Anterior cingulate cortex (tissue), 58 donors: Measurements from ENCODE around the gene PTMA.
"Not testable (repeated sequence)": the region's sequence is repeated elsewhere in the genome, so short reads cannot be mapped to it uniquely, and the experiment has no call there.

Experiments
- DNase-seq, 58 donors: peaks; one replicate each; lab custom pipeline; 2025; lab: John Stamatoyannopoulos, UW

PTMA gene

DNA sequence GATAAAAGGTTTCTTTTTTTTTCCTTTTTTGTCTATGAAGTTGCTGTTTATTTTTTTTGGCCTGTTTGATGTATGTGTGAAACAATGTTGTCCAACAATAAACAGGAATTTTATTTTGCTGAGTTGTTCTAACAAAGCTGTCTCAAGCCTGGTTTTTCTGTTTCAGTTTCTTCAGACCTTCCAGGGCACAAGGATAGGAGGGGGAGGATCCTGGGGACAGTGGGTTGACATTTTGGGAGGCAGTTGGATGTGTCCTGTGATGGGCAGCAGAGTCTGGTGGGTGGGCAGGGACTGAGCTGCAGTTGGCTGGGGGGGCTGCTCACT lies 5.0 kb downstream of the PTMA start:
- not testable (repeated sequence) for DNase-seq

- DNase-seq = peak in 53 of 58 donors; percentile 21 to 84 (median 66)
These were observed 5.7 kb downstream of the PTMA start for GRCh38 chr2:231713730-231714638.

DNA sequence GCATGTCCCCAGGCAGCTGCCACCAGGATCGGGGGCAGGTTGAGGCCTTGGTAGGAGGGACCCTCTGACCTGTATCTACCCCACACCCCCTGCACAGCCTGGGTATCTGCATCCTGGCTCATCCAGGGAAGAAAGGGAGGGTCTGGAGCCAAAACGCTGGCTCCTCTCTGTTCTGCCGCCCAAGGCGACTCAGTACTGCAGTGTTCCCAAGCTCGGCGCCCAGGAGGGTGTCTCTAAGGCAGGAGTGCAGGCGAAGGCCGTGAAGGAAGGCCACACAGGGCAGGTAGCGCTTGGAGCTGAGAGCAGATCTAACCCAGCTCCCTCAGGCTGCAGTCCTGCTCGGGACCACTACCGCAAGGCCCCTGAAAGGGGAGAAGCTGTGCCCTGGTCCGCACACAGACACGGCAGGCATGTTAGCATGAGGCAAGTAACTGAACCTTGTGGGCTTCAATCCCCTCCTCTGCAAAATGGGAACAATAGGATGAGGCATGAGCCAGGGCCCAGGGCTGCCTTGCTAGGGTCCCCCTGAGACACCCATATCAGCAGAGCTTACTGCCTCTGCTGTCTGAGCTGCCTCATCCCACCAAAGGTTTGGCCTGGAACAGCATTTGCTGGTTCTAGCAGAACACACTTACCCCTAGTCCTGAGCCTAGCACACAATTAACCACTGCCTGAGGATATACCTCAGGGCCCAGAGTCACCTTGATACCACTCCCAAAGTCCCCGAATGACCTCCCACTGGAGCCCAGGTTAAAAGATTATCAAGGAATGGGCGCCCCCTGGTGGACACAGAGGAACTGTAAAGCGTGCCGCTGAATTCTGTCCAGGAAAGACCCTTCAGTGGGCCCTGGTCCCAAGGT lies 6.5 kb downstream of the PTMA start:
- peak in 40 of 58 donors; percentile 14 to 84 (median 43) for DNase-seq

DNA sequence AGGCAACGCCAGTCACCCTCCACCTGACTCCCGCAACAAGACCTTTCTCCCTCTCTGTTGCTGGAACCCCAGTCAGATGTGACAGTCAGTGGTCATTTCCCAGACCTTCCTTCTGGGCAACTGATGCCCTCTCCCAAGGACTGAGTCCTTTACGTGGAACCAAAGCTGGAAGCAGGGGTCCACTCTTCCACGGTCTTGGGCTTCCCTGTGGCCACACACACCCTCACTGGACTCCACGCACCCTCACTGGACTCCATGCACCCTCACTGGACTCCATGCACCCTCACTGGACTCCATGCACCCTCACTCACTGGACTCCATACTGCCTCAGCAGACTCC lies 7.1 kb downstream of the PTMA start:
- DNase-seq = no peak

DNA sequence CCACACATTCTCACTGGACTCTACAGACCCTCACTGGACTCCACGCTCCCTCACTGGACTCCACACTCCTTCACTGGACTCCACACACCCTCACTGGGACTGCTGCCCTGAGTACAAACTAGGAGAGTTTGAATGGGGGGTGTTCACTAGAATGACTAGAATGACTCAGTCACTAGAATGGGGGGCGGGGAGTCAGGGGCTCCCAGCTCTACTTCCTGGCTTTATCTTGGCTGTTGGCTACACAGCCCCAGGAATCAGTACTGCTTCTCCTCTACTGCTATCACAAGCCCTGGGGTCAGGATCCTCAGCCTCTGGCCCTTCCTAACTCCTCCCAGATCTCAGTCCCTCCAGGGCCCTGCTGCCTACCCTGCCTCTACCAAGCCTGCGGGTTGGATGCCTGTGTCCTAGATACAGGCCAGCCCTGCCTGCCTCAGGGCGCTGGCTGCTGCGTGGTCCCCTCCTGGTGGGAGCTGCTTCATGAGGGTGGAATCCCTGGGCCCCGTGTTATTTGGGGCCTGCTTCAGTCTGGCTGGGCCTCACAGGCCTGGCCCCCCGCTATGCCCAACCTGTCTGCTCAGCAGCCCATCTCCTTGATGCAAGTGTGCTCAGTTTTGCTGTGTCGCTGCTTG lies 7.8 kb downstream of the PTMA start:
- DNase-seq = no peak

- no peak for DNase-seq
These were observed 8.4 kb downstream of the PTMA start for GRCh38 chr2:231716666-231717280.

DNA sequence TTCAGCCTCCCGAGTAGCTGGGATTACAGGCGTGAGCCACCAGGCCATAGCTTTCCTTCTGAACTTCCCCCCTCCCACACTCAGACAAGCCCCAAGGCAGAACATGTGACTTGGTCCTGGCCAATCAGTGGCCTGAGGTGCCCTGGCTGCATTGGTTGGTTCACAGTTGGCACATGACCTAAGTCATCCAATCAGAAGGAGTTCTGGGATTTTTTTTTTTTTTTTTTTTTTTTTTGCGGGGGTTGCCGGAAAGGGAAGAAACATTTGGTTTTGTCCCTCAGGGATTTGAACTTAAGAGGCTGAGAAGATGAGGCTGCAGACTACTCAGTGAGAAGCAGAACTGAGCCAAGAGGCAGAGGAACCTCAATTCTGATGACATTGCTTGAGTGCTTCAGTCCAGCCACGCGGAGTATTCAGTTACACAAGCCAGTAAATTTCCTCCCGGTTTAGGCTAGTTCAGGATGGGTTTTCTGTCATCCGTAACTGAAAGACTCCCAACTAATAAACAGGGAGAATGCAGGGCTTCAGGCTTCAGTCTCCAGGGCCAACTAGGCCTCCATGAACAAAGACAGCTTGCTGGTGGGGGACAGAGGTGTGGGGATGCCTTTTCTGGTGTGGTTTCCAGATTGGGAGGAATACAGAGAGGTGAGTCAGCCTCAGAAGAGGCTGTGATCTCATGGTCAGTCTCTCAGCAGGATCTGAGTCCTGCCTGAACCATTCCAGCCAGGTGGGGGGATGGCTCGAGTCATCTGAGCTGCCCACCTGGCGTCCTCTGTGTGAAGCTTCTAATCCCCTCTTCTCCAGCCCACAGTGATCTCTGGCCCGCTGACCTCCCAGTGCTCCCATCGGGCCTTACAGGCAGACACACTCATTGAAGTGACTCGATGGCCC lies 9.2 kb downstream of the PTMA start:
- DNase-seq = peak in 2 of 58 donors; percentile 7 to 14

- no peak for DNase-seq
These were observed 10.5 kb downstream of the PTMA start for GRCh38 chr2:231718799-231719198.

DNA sequence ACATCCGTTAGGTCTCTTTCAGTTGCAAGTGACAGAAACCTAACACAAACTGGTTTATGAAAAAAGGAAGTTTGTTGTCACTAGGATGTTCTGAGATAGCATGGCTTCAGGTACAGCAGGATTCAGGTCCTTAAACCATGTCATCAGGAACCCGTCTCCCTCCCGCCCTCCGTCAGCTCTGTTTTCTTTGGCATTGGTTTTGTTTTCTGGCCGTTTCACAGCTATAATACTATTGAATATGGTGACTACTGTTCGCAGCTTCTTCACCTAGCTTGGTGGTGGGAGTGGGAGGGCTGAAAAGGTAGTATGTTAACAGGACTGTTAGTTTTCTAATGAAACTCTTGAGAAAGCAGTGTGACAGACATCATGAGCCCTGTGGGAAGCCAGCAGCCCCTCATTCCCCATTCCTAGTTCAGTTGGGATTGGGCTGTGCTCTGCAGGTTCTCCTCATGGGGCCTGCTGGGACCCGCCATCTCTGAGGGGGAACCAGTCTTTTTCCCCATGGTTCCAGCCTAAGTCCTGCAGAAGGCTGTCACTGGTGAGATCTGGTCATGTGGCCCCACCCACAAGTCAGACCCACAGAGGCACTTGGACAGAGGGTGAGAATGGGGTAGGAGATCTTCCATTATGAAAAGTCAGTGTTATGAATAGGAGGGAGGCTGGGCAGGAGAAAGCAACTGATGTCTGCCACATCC lies 12.1 kb downstream of the PTMA start:
- DNase-seq = no peak

- no peak for DNase-seq
These were observed 13.0 kb downstream of the PTMA start for GRCh38 chr2:231720987-231721966.

GRCh38 chr2:231722721-231723307 lies 14.5 kb downstream of the PTMA start:
- DNase-seq = no peak

GRCh38 chr2:231725476-231725875 lies 17.2 kb downstream of the PTMA start:
- DNase-seq = no peak

GRCh38 chr2:231726276-231726675 lies 18.0 kb downstream of the PTMA start:
- DNase-seq = no peak

DNA sequence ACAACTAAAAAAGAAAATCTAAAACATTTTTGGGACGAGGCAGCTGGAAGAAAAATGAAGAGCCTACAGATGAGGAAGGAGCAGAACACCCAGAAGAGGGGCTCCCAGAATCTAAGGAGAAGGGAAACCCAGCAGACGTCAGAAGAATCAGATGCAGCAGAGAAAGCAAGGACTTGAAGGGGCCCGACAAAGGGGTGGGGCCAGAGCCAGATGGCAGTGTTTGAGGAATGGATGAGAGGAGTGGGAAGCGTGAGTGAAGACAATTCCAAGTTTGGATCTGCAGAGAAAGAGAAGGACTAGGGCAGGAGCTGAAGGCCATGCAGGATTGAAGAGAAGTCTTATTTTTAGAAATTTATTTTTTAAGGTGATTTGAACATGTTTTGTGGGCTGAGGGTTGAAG lies 19.3 kb downstream of the PTMA start:
- DNase-seq = peak in 2 of 58 donors; percentile 5 to 7

GRCh38 chr2:231732604-231733003 lies 24.3 kb downstream of the PTMA start:
- DNase-seq = no peak

DNA sequence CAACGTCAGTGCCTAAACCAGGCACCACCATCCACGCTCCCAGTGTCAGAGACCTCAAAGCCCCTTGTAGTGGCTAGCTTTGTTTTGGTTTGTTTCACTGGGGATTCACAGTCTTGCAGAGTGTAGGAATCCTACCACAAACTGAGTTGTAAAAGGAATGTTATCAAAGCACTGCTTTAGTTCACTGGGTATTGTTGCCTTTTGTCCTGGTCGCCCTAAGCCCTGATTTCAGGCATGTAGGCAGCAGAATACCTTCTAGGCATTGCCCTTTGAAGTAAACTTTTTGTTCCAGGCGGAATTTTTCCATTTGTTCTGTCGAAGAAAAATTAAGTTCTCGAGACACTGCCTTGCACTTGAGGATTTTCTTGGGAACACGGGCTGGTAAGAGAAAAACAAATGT lies 29.4 kb downstream of the PTMA start:
- DNase-seq = no peak

DNA sequence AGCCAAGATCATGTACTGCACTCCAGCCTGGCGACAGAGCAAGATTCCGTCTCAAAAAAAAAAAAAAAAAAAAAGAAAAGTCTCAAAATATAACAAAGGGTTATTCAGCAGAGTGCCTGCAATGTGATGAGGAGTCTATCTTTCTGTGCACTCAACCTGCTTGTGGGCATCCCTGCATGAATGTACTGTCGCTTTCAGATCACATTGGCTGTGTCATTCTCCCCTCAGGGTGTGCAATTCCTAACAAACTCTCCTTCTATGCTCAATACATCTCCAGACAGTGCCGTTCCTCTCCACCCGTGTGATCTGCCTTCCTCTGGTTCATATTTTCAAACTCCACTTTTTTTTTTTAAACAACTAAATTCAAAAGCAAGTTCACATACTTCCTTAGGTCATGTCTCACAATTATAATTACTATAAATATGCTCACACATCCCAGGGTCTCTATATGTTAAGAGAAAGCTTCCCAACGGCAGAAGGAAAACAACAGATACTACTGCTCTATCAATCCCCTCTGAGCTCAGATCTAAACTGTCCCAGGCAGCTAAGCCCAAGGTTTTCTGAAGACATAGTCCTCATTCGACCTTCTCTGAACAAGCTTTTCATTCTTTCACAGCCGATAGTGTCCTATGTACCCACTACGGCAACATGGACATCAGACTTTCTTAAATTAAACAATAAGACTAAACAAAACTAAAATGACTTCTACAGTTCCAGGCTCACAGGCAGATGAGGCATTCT lies 35.2 kb downstream of the PTMA start:
- DNase-seq = no peak
